ENCODE measurements around the gene ATXN1.
"Not testable (repeated sequence)": the region's sequence is repeated elsewhere in the genome, so short reads cannot be mapped to it uniquely, and the experiment has no call there.

ATXN1 gene

DNA sequence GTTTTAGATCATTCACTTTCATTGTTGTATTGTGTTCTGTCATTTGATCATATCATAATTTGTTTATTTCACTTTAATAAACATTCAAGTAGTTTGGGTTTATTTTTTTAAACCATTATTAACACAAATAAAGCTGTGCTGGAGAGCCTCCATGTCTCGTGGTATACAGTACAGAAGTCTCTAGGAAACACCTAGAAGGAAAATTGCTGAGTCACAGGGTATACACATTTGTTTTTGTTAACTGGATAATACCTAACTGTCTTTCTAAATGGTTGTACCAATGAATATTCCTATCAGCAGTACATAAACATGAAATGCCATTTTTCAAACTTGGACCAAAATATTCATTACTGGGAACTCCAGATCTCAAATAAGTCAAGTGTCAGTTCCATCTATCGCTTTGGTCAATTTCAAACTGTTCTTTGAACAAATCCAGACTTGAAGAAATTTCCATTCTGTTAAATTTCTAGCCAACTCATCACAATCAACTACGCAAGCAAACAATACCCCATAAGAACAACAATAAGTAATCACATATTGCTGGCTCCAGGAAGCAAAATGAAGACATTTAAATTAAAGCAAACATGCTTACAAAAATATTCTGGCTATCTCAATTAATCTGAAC lies 138.1 kb downstream of the ATXN1 start:
- no peak overlapping the region for H3K4me3 ChIP-seq (replicated peaks; ENCODE audit: low read depth, low read length)
- no peak for DNase-seq (ENCODE audit: extremely low read depth, low read depth)
- TF ChIP-seq, protein P1, sequence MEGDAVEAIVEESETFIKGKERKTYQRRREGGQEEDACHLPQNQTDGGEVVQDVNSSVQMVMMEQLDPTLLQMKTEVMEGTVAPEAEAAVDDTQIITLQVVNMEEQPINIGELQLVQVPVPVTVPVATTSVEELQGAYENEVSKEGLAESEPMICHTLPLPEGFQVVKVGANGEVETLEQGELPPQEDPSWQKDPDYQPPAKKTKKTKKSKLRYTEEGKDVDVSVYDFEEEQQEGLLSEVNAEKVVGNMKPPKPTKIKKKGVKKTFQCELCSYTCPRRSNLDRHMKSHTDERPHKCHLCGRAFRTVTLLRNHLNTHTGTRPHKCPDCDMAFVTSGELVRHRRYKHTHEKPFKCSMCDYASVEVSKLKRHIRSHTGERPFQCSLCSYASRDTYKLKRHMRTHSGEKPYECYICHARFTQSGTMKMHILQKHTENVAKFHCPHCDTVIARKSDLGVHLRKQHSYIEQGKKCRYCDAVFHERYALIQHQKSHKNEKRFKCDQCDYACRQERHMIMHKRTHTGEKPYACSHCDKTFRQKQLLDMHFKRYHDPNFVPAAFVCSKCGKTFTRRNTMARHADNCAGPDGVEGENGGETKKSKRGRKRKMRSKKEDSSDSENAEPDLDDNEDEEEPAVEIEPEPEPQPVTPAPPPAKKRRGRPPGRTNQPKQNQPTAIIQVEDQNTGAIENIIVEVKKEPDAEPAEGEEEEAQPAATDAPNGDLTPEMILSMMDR (IDR thresholded peaks at IDR 0.05; ENCODE audit: low read depth, low read length, missing control alignments): no peak

- no peak overlapping the region for H3K4me3 ChIP-seq (replicated peaks; ENCODE audit: low read depth, low read length)
- no peak for DNase-seq (ENCODE audit: extremely low read depth, low read depth)
- TF ChIP-seq, protein P1 (IDR thresholded peaks at IDR 0.05; ENCODE audit: low read depth, low read length, missing control alignments): no peak
Observed at GRCh38 chr6:16622193-16622592, 139.1 kb downstream of the ATXN1 start.

DNA sequence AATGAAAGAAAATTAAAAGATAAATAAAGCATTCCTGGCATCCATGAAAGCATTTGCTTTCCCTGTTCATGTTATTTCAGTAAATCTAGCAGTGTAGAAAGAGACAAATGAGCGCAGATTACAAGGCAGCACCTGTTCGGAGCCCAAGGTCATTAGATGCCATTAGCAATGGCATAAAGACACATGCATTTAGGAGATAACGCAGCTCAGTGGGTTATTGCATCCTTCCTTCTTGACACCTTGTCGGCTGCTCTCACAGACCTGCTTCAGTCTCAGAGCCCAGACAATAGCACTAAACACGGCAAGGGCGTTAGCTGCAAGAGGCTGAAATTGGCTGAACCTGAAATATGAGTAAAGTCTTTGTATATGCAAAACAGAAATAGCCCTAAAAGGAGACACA lies 140.3 kb downstream of the ATXN1 start:
- no peak for DNase-seq (ENCODE audit: extremely low read depth, low read depth)
- TF ChIP-seq, protein P1 (IDR thresholded peaks at IDR 0.05; ENCODE audit: low read depth, low read length, missing control alignments): no peak
- no peak overlapping the region for H3K4me3 ChIP-seq (replicated peaks; ENCODE audit: low read depth, low read length)

- no peak for DNase-seq (ENCODE audit: extremely low read depth, low read depth)
- H3K4me3 ChIP-seq (replicated peaks; ENCODE audit: low read depth, low read length): no peak overlapping the region
- TF ChIP-seq, protein P1 (IDR thresholded peaks at IDR 0.05; ENCODE audit: low read depth, low read length, missing control alignments): no peak
Observed at GRCh38 chr6:16619777-16620176, 141.5 kb downstream of the ATXN1 start.

- no peak for DNase-seq (ENCODE audit: extremely low read depth, low read depth)
- H3K4me3 ChIP-seq (replicated peaks; ENCODE audit: low read depth, low read length): no peak overlapping the region
- TF ChIP-seq, protein P1 (IDR thresholded peaks at IDR 0.05; ENCODE audit: low read depth, low read length, missing control alignments): no peak
Observed at GRCh38 chr6:16618962-16619361, 142.3 kb downstream of the ATXN1 start.

DNA sequence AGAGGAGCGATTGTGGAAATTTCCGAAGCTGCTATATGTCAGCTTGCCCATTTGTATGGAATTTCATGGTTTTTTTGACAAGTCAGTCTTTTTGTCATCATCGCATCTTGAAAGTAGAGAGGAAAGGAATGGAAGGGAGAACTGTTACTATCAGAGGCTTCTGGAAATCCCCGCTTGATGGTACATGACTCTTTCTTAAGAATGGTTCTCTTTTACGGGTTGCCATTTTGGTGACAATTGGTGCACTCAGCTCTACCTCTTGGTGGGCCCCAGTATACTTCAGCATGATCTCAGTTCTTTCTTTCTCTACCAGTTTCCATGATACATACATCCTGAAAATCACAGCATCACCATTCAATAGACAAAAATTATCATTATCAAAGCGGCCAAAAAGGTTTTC lies 146.0 kb downstream of the ATXN1 start:
- not testable (repeated sequence) for H3K4me3 ChIP-seq (replicated peaks; ENCODE audit: low read depth, low read length); DNase-seq (ENCODE audit: extremely low read depth, low read depth)

- DNase-seq (ENCODE audit: extremely low read depth, low read depth); H3K4me3 ChIP-seq (replicated peaks; ENCODE audit: low read depth, low read length): not testable (repeated sequence)
Observed at GRCh38 chr6:16614143-16614542, 147.1 kb downstream of the ATXN1 start.

GRCh38 chr6:16613504-16613903 lies 147.8 kb downstream of the ATXN1 start:
- DNase-seq (ENCODE audit: extremely low read depth, low read depth); H3K4me3 ChIP-seq (replicated peaks; ENCODE audit: low read depth, low read length): not testable (repeated sequence)

Measured in HFF-Myc (cell line).